Stomach (tissue), 4 donors: ENCODE data around the gene MAP7.

Experiments
- CTCF ChIP-seq, 7 experiments: fragments of 450-650 bp in 4 of 7; fragments of 200-600 bp in 3 of 7; sonication (generic) in 3 of 7; IDR thresholded peaks; one replicate each; pipeline ENCODE4 v1.5.1; 2016 to 2019; ENCODE audit warnings: antibody characterized with exemption in 7 of 7, control low read depth in 2 of 7, mild to moderate bottlenecking in 1 of 7
- EP300 ChIP-seq: sonication (generic); formaldehyde crosslinking; IDR thresholded peaks from one replicate; pipeline ENCODE4 v1.6.1; 2017; ENCODE audit warnings: antibody characterized with exemption
- POLR2A ChIP-seq, 4 donors: fragments of 450-650 bp; IDR thresholded peaks; one replicate each; pipeline ENCODE4 v1.6.1; 2016; ENCODE audit warnings: antibody characterized with exemption in 4 of 4, control low read depth in 2 of 4, mild to moderate bottlenecking in 1 of 4, moderate library complexity in 1 of 4
- POLR2AphosphoS5 ChIP-seq, 3 donors: sonication (generic); formaldehyde crosslinking; IDR thresholded peaks; one replicate each; pipeline ENCODE4 v1.6.1; 2016; ENCODE audit warnings: antibody characterized with exemption in 3 of 3

DNA sequence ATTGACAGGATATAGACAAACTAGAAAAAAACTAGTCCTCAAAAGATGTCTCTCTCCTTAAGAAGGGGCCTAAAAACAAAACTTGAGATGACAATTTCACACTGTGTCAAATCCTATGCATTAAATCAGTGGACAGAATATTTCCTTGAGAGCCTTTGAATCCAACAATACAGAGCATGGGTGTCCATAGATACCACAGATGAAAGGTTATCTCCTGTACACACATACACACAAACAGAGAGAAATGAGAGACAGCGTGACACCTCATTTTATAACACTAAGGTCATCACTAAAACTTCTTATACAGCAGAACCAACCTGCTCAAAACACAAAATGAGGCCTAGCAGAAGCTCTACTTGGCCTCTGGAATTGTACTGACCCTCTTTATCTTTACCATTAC lies 55.5 kb downstream of the MAP7 start:
- TF ChIP-seq EP300 = no peak
- no peak for TF ChIP-seq CTCF (IDR thresholded peaks at IDR 0.05)
- no peak for TF ChIP-seq POLR2A (IDR thresholded peaks at IDR 0.05)
- no peak for TF ChIP-seq POLR2AphosphoS5 (IDR thresholded peaks at IDR 0.05)
